Neuronal stem cell (in vitro differentiated cells): ENCODE results near the gene ANKRD30A.

Experiments
- DNase-seq: peaks from one replicate; pipeline ENCODE4 v3.0.0-alpha.2; 2013; ENCODE audit warnings: low spot score
- H2AFZ ChIP-seq: one replicate; pipeline ENCODE4 v1.6.1; 2013; ENCODE audit warnings: mild to moderate bottlenecking, low read length, inconsistent platforms
- H2AK5ac ChIP-seq: 2 replicates; pipeline ENCODE4 v1.6.1; 2013; ENCODE audit warnings: low read depth, mild to moderate bottlenecking, inconsistent platforms, low read length, moderate library complexity, mixed read lengths
- H2BK120ac ChIP-seq: 2 replicates; pipeline ENCODE4 v1.6.1; 2013; ENCODE audit warnings: low read depth, mild to moderate bottlenecking, inconsistent platforms, low read length, moderate library complexity, mixed read lengths
- H2BK12ac ChIP-seq: one replicate; pipeline ENCODE4 v1.6.1; 2013; ENCODE audit warnings: low read length, inconsistent platforms
- H2BK15ac ChIP-seq: 2 replicates; pipeline ENCODE4 v1.6.1; 2013; ENCODE audit warnings: mild to moderate bottlenecking, low read length, inconsistent platforms, mixed read lengths
- H2BK5ac ChIP-seq: one replicate; pipeline ENCODE4 v1.6.1; 2013; ENCODE audit warnings: inconsistent platforms, mild to moderate bottlenecking, low read length, moderate library complexity
- H3K14ac ChIP-seq: one replicate; pipeline ENCODE4 v1.6.1; 2013; ENCODE audit warnings: low read length, inconsistent platforms
- H3K18ac ChIP-seq: 2 replicates; pipeline ENCODE4 v1.6.1; 2013; ENCODE audit warnings: low read length, inconsistent platforms
- H3K23ac ChIP-seq: 2 replicates; pipeline ENCODE4 v1.6.1; 2013; ENCODE audit warnings: low read depth, mild to moderate bottlenecking, mixed read lengths, low read length, inconsistent platforms; ENCODE audit not compliant: poor library complexity
- H3K27ac ChIP-seq: replicated peaks from 3 replicates; pipeline ENCODE4 v1.5.1; 2013; ENCODE audit warnings: low read length, inconsistent platforms
- H3K27me3 ChIP-seq, 3 experiments: 2 replicates each; pipeline ENCODE4 v1.6.1; 2013; ENCODE audit warnings: low read length in 3 of 3, mild to moderate bottlenecking in 2 of 3, inconsistent platforms in 1 of 3, low read depth in 1 of 3, mixed read lengths in 1 of 3, moderate library complexity in 1 of 3; ENCODE audit not compliant: control insufficient read depth in 3 of 3, insufficient read depth in 3 of 3
- H3K36me3 ChIP-seq, 2 donors: replicated peaks in 1 of 2; 2 replicates each; pipeline ENCODE4 v1.6.1; 2013; ENCODE audit warnings: low read length in 2 of 2; ENCODE audit not compliant: control insufficient read depth in 2 of 2, insufficient read depth in 2 of 2
- H3K4ac ChIP-seq: 2 replicates; pipeline ENCODE4 v1.6.1; 2013; ENCODE audit warnings: inconsistent platforms, mild to moderate bottlenecking, low read length, moderate library complexity
- H3K4me1 ChIP-seq, 2 donors: 1 replicate in 1 of 2; 2 replicates in 1 of 2; pipeline ENCODE4 v1.6.1; 2013; ENCODE audit warnings: low read length in 2 of 2, low read depth in 1 of 2; ENCODE audit not compliant: control insufficient read depth in 2 of 2, insufficient read depth in 1 of 2
- H3K4me2 ChIP-seq: one replicate; pipeline ENCODE4 v1.6.1; 2013; ENCODE audit warnings: mild to moderate bottlenecking, low read length, inconsistent platforms; ENCODE audit not compliant: insufficient read depth, poor library complexity, severe bottlenecking
- H3K4me3 ChIP-seq, 2 donors: 2 replicates each; pipeline ENCODE4 v1.5.1; 2013; ENCODE audit warnings: low read length in 2 of 2, mild to moderate bottlenecking in 2 of 2, inconsistent platforms in 1 of 2, moderate library complexity in 1 of 2
- H3K79me1 ChIP-seq: one replicate; pipeline ENCODE4 v1.6.1; 2013; ENCODE audit warnings: low read depth, mild to moderate bottlenecking, inconsistent platforms, low read length, moderate library complexity
- H3K9ac ChIP-seq: one replicate; pipeline ENCODE4 v1.6.1; 2013; ENCODE audit warnings: mild to moderate bottlenecking, low read depth, low read length, inconsistent platforms; ENCODE audit not compliant: poor library complexity
- H3K9me3 ChIP-seq, 2 donors: replicated peaks in 1 of 2; 2 replicates each; pipeline versions ENCODE3 to v1.6.1; 2013; ENCODE audit warnings: low read length in 2 of 2, mild to moderate bottlenecking in 2 of 2, inconsistent platforms in 1 of 2, low read depth in 1 of 2, mixed read lengths in 1 of 2, moderate library complexity in 1 of 2; ENCODE audit not compliant: control insufficient read depth in 2 of 2, insufficient read depth in 1 of 2
- H4K8ac ChIP-seq: one replicate; pipeline ENCODE4 v1.6.1; 2013; ENCODE audit warnings: low read depth, mild to moderate bottlenecking, inconsistent platforms, low read length, moderate library complexity
- H4K91ac ChIP-seq: one replicate; pipeline ENCODE4 v1.6.1; 2013; ENCODE audit warnings: low read length, low read depth, mild to moderate bottlenecking, inconsistent platforms; ENCODE audit not compliant: poor library complexity
- WGBS, 2 donors: extraction: QIAGEN DNeasy Blood & Tissue Kit; methylation state at CpG; one replicate each; pipeline ENCODE4 v1.1.7; 2013; ENCODE audit warnings: missing lambda C conversion rate in 2 of 2, mixed read lengths in 1 of 2; ENCODE audit not compliant: insufficient read length in 2 of 2, insufficient replicate concordance in 1 of 2; ENCODE audit errors: extremely low coverage in 2 of 2; 5-methylcytosine and 5-hydroxymethylcytosine counted together

Gene ANKRD30A

GRCh38 chr10:37226524-37226923 lies 101.1 kb downstream of the ANKRD30A start:
- Histone ChIP-seq H2BK120ac (no peak overlapping the region), H3K79me1 (no peaks in the 10 kb centered on the region), H3K9ac (no peak overlapping the region), H3K4me1 (no peaks in the 10 kb centered on the region), H2BK5ac (no peak overlapping the region), H3K4me2 (no peak overlapping the region), H3K4ac (no peak overlapping the region), H3K36me3 (no peaks in the 10 kb centered on the region), H2AFZ (no peak overlapping the region), H3K23ac (no peak overlapping the region), H3K27ac (no peak overlapping the region), H3K4me3 (no peak overlapping the region), H2AK5ac (no peak overlapping the region), H4K8ac (no peak overlapping the region), H3K9me3 (peaks cover 0 to 2% of the 10 kb centered on the region in 2 donors), H4K91ac (no peak overlapping the region), H3K14ac (no peak overlapping the region), H2BK15ac (no peak overlapping the region), H3K27me3 (no peaks in the 10 kb centered on the region), H3K18ac (no peak overlapping the region), H2BK12ac (no peak overlapping the region)
- DNase-seq = no peak

GRCh38 chr10:37234692-37235091 lies 109.3 kb downstream of the ANKRD30A start:
- H3K14ac ChIP-seq = no peak overlapping the region
- H3K36me3 ChIP-seq = no peaks in the 10 kb centered on the region
- no peaks in the 10 kb centered on the region for H3K79me1 ChIP-seq
- H2BK120ac ChIP-seq = no peak overlapping the region
- H3K4me3 ChIP-seq = no peak overlapping the region
- no peak overlapping the region for H2BK12ac ChIP-seq
- H2BK5ac ChIP-seq = no peak overlapping the region
- H2AK5ac ChIP-seq = no peak overlapping the region
- no peak overlapping the region for H2AFZ ChIP-seq
- H3K4me2 ChIP-seq = no peak overlapping the region
- H4K8ac ChIP-seq = no peak overlapping the region
- H3K27me3 ChIP-seq = no peaks in the 10 kb centered on the region
- H3K23ac ChIP-seq = no peak overlapping the region
- WGBS, 2 donors = no CpG with 5 or more reads among the region's 3 CpGs
- H3K18ac ChIP-seq = no peak overlapping the region
- no peak overlapping the region for H3K27ac ChIP-seq
- no peak overlapping the region for H3K9ac ChIP-seq
- H3K4me1 ChIP-seq = no peaks in the 10 kb centered on the region
- peaks cover 0 to 8% of the 10 kb centered on the region in 2 donors for H3K9me3 ChIP-seq
- H3K4ac ChIP-seq = no peak overlapping the region
- no peak overlapping the region for H4K91ac ChIP-seq
- DNase-seq = no peak
- H2BK15ac ChIP-seq = no peak overlapping the region

DNA sequence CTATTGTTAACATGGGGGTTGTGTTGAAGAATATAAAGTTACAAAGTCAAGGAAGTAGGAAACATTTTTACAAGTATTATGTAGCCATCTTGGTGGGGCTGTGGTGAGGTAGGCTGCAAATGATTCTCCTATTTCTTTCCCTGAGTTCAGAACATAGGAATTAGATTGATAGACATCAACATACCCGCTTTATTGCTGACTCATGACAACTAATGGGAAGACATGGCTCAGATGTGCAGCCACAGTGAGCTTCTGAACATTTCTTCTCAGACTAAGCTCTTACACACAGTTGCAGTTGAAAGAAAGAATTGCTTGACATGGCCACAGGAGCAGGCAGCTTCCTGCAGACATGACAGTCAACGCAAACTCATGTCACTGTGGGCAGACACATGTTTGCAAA lies 110.7 kb downstream of the ANKRD30A start:
- no CpG with 5 or more reads among the region's 2 CpGs for WGBS, 2 donors
- no peak overlapping the region for H2BK5ac ChIP-seq
- no peak overlapping the region for H4K91ac ChIP-seq
- no peak overlapping the region for H3K23ac ChIP-seq
- H3K9me3 ChIP-seq = peaks cover 0 to 12% of the 10 kb centered on the region in 2 donors
- H4K8ac ChIP-seq = no peak overlapping the region
- no peak for DNase-seq
- H3K9ac ChIP-seq = no peak overlapping the region
- H3K27ac ChIP-seq = no peak overlapping the region
- no peak overlapping the region for H3K14ac ChIP-seq
- H3K79me1 ChIP-seq = no peaks in the 10 kb centered on the region
- no peak overlapping the region for H2BK120ac ChIP-seq
- H2BK12ac ChIP-seq = no peak overlapping the region
- no peak overlapping the region for H2AK5ac ChIP-seq
- H3K4me2 ChIP-seq = no peak overlapping the region
- H2AFZ ChIP-seq = no peak overlapping the region
- no peak overlapping the region for H3K4ac ChIP-seq
- H3K27me3 ChIP-seq = no peaks in the 10 kb centered on the region
- no peak overlapping the region for H3K18ac ChIP-seq
- H3K4me3 ChIP-seq = no peak overlapping the region
- no peaks in the 10 kb centered on the region for H3K36me3 ChIP-seq
- no peaks in the 10 kb centered on the region for H3K4me1 ChIP-seq
- no peak overlapping the region for H2BK15ac ChIP-seq

GRCh38 chr10:37240223-37240622 lies 114.8 kb downstream of the ANKRD30A start:
- Histone ChIP-seq H3K23ac (no peak overlapping the region), H3K79me1 (no peaks in the 10 kb centered on the region), H2AFZ (no peak overlapping the region), H3K9ac (no peak overlapping the region), H3K4me3 (no peak overlapping the region), H2BK5ac (no peak overlapping the region), H3K14ac (no peak overlapping the region), H2AK5ac (no peak overlapping the region), H3K9me3 (peaks cover 0 to 18% of the 10 kb centered on the region in 2 donors), H2BK12ac (no peak overlapping the region), H4K91ac (no peak overlapping the region), H2BK120ac (no peak overlapping the region), H3K36me3 (no peaks in the 10 kb centered on the region), H3K18ac (no peak overlapping the region), H2BK15ac (no peak overlapping the region), H3K27ac (no peak overlapping the region), H3K4me2 (no peak overlapping the region), H4K8ac (no peak overlapping the region), H3K4me1 (no peaks in the 10 kb centered on the region), H3K4ac (no peak overlapping the region), H3K27me3 (no peaks in the 10 kb centered on the region)
- WGBS, 2 donors = no CpG with 5 or more reads among the region's 2 CpGs
- DNase-seq = no peak
